Activated CD4-positive, alpha-beta T cell treated with anti-CD3 and anti-CD28 coated beads for 36 hours (primary cell): ENCODE measurements around the gene CGREF1. TPM values are rescaled to one million over a fixed set of nuclear protein-coding genes. Genes with fewer than 3 reads are reported as not detected.

ENCODE experiments used
- ATAC-seq: fragments of 200-7000 bp; cut with Tn5 transposase; one replicate; pipeline ENCODE4 v1.10.0; 2021; ENCODE audit warnings: mild to moderate bottlenecking, moderate library complexity
- CTCF ChIA-PET: fragments of 350-600 bp; sonication (Branson Sonifier 250); formaldehyde crosslinking; loops from one replicate; lab custom pipeline; 2021; ENCODE audit warnings: antibody characterized with exemption; lab: Charles Lee
- POLR2A ChIA-PET: fragments of 350-600 bp; sonication (Branson Sonifier 250); formaldehyde crosslinking; loops from one replicate; lab custom pipeline; 2021; ENCODE audit warnings: antibody characterized with exemption, inconsistent platforms; lab: Charles Lee
- DNase-seq: peaks from one replicate; pipeline ENCODE4 v3.0.0-alpha.2; 2020
- H3K27ac Mint-ChIP-seq: one replicate; pipeline ENCODE4 v1.8.0; 2021; ENCODE audit warnings: mixed read lengths
- H3K27me3 Mint-ChIP-seq: one replicate; pipeline ENCODE4 v1.8.0; 2021; ENCODE audit warnings: mixed read lengths
- H3K36me3 Mint-ChIP-seq: one replicate; pipeline ENCODE4 v1.8.0; 2021; ENCODE audit warnings: low read depth, mixed read lengths
- H3K4me1 Mint-ChIP-seq: one replicate; pipeline ENCODE4 v1.8.0; 2021; ENCODE audit warnings: mixed read lengths
- H3K4me3 Mint-ChIP-seq: one replicate; pipeline ENCODE4 v1.8.0; 2021; ENCODE audit warnings: mild to moderate bottlenecking, moderate library complexity, mixed read lengths
- H3K9me3 Mint-ChIP-seq: one replicate; pipeline ENCODE4 v1.8.0; 2021; ENCODE audit warnings: low read depth, mixed read lengths
- intact Hi-C, 2 experiments: fragments of 100-400 bp; cut with DNase I in 1 of 2; cut with micrococcal nuclease in 1 of 2; formaldehyde crosslinking; loops; one replicate each; pipeline versions ENCODE4 v1.14.2 to v1.15.1; 2022 to 2024; cut with DNase I, micrococcal nuclease
- total RNA-seq, 2 experiments: library from RNA; stranded (reverse); gene quantifications; one replicate each; pipeline ENCODE4 v1.2.3, GENCODE V29; 2021

The CGREF1 gene
- total RNA-seq, 2 experiments from 2014 or later: 6.4 to 7.0 TPM

DNA sequence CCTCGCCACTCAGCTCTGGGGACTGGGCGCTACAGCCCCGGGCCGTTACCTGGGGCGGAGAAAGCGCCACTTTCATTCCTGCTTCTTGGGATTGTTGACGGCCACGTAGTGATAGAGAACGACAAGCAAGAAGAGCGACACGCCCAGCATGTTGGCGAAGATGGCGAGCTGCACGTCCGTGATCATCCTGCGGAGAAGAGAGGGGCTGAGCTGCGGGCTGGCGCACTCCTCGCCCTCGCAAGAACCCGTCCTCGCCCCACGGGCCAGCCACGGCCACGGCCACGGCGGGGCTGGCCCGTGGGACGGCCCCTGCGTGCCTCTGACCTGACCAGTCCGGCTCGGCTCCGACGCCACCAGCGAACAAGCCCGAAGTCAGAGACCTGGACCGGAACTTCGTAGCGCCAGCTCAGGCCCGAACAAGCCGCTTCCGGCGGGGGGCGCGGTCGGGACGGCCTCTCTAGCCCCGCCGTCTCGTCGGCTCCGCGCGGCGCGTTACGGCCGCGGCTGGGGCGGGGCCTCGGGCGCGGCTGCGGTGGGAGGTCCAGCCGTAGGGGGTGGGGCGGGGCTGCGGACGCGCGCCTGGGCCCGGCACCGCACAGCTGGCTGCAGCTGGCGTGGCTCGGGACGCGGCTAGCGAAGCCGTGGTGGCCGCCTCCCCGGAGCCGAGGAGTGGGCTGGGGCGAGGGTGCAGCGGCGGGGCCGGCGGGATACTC is 47.5 kb downstream of the CGREF1 start, which contains the start of gene OST4:
TSS of gene OST4 (minus strand) at position 378 of the 713 bp plus-strand sequence.
- Mint-ChIP-seq H3K36me3 (peaks cover 34% of the 10 kb centered on the region), H3K4me3 (peak within 1 kb of the TSS; percentile 96), H3K27me3 (no peaks in the 10 kb centered on the region), H3K9me3 (no peaks in the 10 kb centered on the region), H3K4me1 (peaks cover 66% of the 10 kb centered on the region), H3K27ac (peak within 1 kb of the TSS; percentile 91)
- DNase-seq (peak; percentile 94), ATAC-seq (peak; percentile 89)
- CTCF ChIA-PET: interaction anchor here (0.6 to 2.5 kb wide), 10 partner anchors 9 to 292 kb away, joined by 3 to 24 read pairs (median 4); partner anchors contain the start of genes AGBL5 and KHK
- POLR2A ChIA-PET: interaction anchor here (0.6 to 2.2 kb wide), 7 partner anchors 10 to 100 kb away, joined by 3 to 15 read pairs (median 4); partner anchors contain the start of gene AGBL5
- intact Hi-C loops: loop anchor here (1.0 to 10.0 kb wide), 14 partner anchors 10 to 1397 kb away; partner anchors contain the start of genes ADGRF3 (in 1 of the 2), AGBL5 (in 1 of the 2), ATRAID (in 1 of the 2) and CAD (in 1 of the 2)

DNA sequence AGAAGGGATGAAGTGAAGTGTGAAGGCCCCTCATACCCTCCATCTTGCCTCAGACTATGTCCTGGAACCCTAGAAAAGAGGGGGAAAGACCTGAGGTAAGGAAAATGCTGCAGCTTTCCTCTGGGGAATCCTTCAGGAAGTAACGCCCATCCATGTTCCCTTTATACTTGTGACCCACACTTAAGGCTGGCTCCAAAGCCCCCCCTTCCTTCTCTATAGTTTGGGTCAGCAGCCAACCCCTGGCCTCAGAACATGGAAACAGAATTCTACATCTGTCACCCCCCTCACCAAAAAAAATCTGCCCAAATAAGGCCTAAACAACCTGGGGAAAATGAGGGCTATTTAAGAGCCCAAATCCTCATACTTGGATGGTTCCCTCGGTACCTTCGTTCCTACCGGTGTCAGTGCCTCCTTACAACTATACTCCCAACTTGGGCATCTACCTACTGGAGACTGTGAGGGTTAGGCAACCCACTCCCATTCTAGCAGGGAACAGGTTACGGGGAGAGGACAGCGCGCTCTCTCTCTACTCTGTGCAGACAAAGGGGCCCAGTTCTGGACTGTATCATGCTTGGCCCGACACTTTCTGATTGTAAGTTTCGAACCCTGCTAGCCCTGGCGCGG is 48.2 kb downstream of the CGREF1 start:
- ChIA-PET POLR2A (interaction anchor here (0.6 to 2.2 kb wide), 6 partner anchors 10 to 101 kb away, joined by 3 to 15 read pairs (median 4); partner anchors contain the start of gene AGBL5), CTCF (interaction anchor here (0.7 to 2.5 kb wide), 7 partner anchors 10 to 217 kb away, joined by 3 to 24 read pairs (median 5); partner anchors contain the start of genes AGBL5 and KHK)
- Mint-ChIP-seq H3K27ac (peak overlapping the region; percentile 91), H3K36me3 (peaks cover 40% of the 10 kb centered on the region), H3K4me3 (peak overlapping the region; percentile 96), H3K4me1 (peaks cover 64% of the 10 kb centered on the region), H3K9me3 (no peaks in the 10 kb centered on the region), H3K27me3 (no peaks in the 10 kb centered on the region)
- ATAC-seq (no peak), DNase-seq (no peak)
- intact Hi-C loops: loop anchor here (1.0 to 10.0 kb wide), 14 partner anchors 11 to 1396 kb away; partner anchors contain the start of genes ADGRF3 (in 1 of the 2), AGBL5 (in 1 of the 2), ATRAID (in 1 of the 2) and CAD (in 1 of the 2)

DNA sequence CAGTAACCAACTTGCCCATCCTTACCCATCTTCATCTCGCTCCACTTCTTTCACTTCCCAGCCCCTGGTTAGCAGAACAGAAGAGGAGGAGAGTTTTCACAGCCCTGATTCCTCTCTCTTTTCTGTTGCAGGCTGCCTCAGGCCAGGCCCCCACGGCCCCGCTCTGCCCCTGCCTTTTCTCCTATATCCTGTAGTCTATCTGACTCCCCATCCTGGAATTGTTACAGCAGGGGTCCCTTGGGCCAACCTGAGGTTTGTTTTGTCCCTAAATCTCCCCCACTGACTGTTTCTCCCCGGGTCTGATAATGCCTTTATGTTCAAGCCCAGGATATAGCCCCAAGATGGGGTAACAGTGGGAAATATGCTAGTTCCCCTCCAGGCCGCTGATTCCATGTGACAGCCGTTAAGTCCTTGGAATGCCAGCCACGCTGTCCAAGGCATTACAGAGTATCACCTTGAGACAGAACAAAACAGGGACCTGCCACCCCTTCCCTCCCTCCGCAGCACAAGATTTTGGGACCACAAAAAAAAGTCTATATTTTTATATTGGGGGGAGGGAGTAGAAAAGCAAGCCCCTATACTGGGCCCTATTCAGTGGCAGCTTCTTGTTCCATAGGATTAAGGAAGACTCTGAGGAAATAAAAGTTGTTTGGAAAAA is 48.8 kb downstream of the CGREF1 start:
- ChIA-PET POLR2A (no interaction called here), CTCF (interaction anchor here (1.6 kb wide), 1 partner anchor 19 kb away, joined by 8 read pairs; the partner anchor contains the start of gene AGBL5)
- Mint-ChIP-seq H3K9me3 (no peaks in the 10 kb centered on the region), H3K36me3 (peaks cover 45% of the 10 kb centered on the region), H3K27ac (peak overlapping the region; percentile 91), H3K4me3 (peak overlapping the region; percentile 96), H3K27me3 (no peaks in the 10 kb centered on the region), H3K4me1 (peaks cover 59% of the 10 kb centered on the region)
- ATAC-seq: no peak
- intact Hi-C loops: loop anchor here in 1 of 2 experiments (2.0 to 10.0 kb wide), 3 partner anchors 283 to 1395 kb away; partner anchors contain the start of genes ADGRF3, CENPA, DTNB and SELENOI
- no peak for DNase-seq

DNA sequence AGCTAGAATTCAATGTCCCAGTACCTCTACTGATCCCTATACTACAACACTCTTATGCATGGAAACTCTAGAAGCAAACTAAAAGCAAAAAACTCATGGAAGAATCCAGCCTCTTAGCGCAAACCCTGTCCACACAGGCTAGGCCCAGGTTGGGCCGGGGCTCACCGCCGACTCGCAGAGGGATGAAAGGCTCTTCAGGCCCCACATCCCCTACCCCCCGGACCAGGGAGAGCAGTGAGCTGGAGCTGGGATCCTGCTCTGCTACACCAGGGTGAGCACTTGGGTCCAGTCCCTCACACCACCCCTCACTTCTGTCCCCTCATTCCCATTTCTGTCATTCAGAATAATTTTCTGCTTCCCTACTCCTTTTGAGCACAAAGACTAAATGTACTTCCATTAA is 49.5 kb downstream of the CGREF1 start:
- POLR2A ChIA-PET: no interaction called here

DNA sequence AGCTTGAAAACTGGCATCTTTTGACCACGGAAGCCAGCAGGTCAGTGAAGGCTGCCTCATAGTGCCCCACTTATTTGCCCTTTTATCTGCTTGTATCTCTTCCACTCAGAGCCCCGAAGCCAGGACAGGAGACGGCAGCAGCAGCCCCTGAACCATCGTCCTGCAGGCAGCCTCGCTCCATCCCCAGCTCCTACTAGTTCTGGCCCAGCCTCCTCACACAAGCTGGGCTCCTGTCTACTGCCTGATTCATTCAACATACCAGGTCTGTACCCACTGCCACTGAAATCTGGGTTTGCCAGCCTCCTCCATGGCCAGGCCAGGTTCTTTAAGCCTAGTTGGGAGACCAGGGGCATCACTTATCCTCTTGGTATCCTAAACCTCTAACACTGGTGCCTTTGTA is 51.5 kb downstream of the CGREF1 start:
- ChIA-PET CTCF (interaction anchor here (0.6 to 0.7 kb wide), 2 partner anchors 8 to 67 kb away, joined by 3 read pairs; partner anchors contain the start of gene PREB), POLR2A (interaction anchor here (0.7 to 1.7 kb wide), 2 partner anchors 16 kb away, joined by 4 to 7 read pairs; partner anchors contain the start of gene AGBL5)
- no peak overlapping the region for H3K27ac Mint-ChIP-seq
- ATAC-seq: no peak
- no peak overlapping the region for H3K4me3 Mint-ChIP-seq
- H3K27me3 Mint-ChIP-seq: no peaks in the 10 kb centered on the region
- H3K4me1 Mint-ChIP-seq: peaks cover 32% of the 10 kb centered on the region
- intact Hi-C loops: no loop called here
- no peaks in the 10 kb centered on the region for H3K9me3 Mint-ChIP-seq
- H3K36me3 Mint-ChIP-seq: peaks cover 59% of the 10 kb centered on the region
- no peak for DNase-seq

More for the DNA sequence above, 49.5 kb downstream of the CGREF1 start:
- H3K36me3 Mint-ChIP-seq: peaks cover 51% of the 10 kb centered on the region
- peak overlapping the region; percentile 96 for H3K4me3 Mint-ChIP-seq
- DNase-seq (no peak), ATAC-seq (no peak)
- CTCF ChIA-PET: no interaction called here
- H3K4me1 Mint-ChIP-seq: peaks cover 52% of the 10 kb centered on the region
- H3K27ac Mint-ChIP-seq: peak overlapping the region; percentile 68
- no peaks in the 10 kb centered on the region for H3K27me3 Mint-ChIP-seq
- intact Hi-C loops: no loop called here
- no peaks in the 10 kb centered on the region for H3K9me3 Mint-ChIP-seq

DNA sequence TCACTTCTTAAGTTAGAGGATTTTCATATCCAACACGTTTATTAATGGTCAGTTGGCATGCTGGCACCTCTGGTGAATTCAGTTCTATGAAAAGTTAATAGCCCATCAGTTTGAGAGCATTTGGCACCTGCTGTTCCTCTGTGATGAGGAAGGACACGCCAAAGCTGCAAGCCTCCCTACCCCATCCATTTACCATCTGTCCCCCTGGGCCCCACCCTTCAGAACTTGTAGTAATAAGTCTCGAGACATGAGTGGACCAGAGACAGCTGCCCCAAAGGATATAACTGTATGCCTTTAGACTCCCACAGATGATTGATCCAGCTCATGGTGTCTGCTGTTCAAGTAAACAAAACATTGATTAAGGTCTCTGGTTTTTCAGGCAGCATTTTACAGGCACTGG is 53.8 kb downstream of the CGREF1 start:
- no peak for DNase-seq
- ChIA-PET CTCF (interaction anchor here (0.6 to 1.1 kb wide), 3 partner anchors 10 to 61 kb away, joined by 3 read pairs; no protein-coding TSS in a partner anchor), POLR2A (interaction anchor here (0.5 to 1.0 kb wide), 2 partner anchors 8 to 14 kb away, joined by 3 to 4 read pairs; partner anchors contain the start of gene AGBL5)
- H3K4me1 Mint-ChIP-seq: peaks cover 25% of the 10 kb centered on the region
- no peaks in the 10 kb centered on the region for H3K27me3 Mint-ChIP-seq
- H3K27ac Mint-ChIP-seq: no peak overlapping the region
- H3K4me3 Mint-ChIP-seq: no peak overlapping the region
- peaks cover 55% of the 10 kb centered on the region for H3K36me3 Mint-ChIP-seq
- intact Hi-C loops: no loop called here
- ATAC-seq: no peak
- no peaks in the 10 kb centered on the region for H3K9me3 Mint-ChIP-seq

DNA sequence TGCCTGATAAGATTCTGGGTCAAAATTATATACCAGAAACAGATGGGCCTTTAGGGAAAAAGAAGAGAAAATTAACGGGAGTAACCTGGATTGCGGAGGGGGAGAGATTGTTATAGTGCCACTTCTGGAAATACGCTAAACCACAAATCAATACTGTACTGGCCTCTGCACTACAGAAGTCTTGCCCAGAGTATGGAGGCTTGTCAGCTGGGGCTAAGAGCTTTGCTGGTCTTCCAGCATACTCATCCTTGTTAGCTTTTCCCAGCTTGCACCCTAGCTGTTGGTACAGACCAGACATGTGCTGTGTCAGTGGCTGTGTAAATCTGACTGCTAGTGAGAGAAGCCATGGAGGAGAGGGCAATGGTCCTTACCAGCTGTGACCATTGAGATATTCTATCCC is 58.6 kb downstream of the CGREF1 start:
- CTCF ChIA-PET: interaction anchor here (0.6 to 1.2 kb wide), 3 partner anchors 13 to 39 kb away, joined by 3 read pairs; no protein-coding TSS in a partner anchor
- H3K4me1 Mint-ChIP-seq: no peaks in the 10 kb centered on the region
- intact Hi-C loops: no loop called here

DNA sequence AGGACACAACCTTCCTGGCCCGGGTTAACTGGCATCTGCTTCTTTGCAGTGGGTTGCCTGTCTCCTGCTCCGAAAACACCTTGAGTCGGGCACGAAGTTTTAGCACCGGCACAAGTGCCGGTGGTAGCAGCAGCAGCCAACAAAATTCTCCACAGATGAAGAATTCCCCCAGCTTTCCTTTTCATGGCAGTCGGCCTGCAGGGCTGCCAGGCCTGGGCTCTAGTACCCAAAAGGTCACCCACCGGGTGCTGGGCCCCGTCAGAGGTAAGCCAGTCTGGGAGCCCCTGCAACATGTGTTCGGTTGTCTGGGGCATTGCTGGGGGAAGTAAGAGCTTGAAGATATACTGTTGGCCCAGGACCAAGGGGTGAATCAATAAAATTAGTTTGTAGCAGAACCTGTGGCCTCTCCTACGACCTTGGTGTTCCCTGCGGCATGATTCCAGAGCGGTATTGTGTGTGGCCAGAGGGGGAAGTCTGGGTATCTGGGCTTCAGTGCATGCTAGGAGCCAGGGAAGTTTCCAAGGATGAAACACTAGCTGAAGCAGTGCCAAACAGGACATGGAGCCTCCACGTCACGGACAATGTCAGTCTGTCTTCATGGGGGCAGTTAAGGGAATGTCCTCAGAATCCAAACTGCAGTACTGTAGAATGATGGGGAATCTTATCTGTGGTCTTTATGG is 59.6 kb downstream of the CGREF1 start:
- no peak for DNase-seq
- Mint-ChIP-seq H3K9me3 (no peaks in the 10 kb centered on the region), H3K4me3 (no peak overlapping the region), H3K4me1 (no peaks in the 10 kb centered on the region), H3K36me3 (peaks cover 15% of the 10 kb centered on the region), H3K27me3 (no peaks in the 10 kb centered on the region), H3K27ac (no peak overlapping the region)
- intact Hi-C loops: loop anchor here in 1 of 2 experiments (10.0 kb wide), 1 partner anchor 1836 kb away; the partner anchor contains the start of gene WDR43
- CTCF ChIA-PET: interaction anchor here (0.6 to 1.6 kb wide), 5 partner anchors 8 to 26 kb away, joined by 3 to 5 read pairs (median 3); partner anchors contain the start of gene OST4
- no peak for ATAC-seq
- POLR2A ChIA-PET: no interaction called here

More for the DNA sequence above, 58.6 kb downstream of the CGREF1 start:
- POLR2A ChIA-PET: no interaction called here
- Mint-ChIP-seq H3K27ac (no peak overlapping the region), H3K4me3 (no peak overlapping the region), H3K9me3 (no peaks in the 10 kb centered on the region), H3K36me3 (peaks cover 24% of the 10 kb centered on the region), H3K27me3 (no peaks in the 10 kb centered on the region)
- ATAC-seq: no peak
- DNase-seq: no peak

DNA sequence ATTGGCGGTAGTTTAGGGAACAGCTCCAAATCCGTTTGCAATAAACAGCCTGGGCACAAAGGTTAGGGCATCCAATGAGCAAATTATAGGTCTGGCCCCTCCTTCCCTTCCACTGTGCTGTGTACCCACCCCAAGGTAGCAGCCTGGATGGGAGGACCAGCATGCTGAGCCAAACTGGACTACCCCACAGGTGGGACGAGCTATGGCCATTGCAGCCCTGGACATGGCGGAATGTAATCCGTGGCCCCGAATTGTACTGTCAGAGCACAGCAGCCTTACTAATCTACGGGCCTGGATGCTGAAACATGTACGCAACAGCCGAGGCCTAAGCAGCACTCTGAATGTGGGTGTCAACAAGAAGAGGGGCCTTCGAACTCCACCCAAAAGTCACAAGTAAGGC is 60.7 kb downstream of the CGREF1 start:
- POLR2A ChIA-PET: no interaction called here
- DNase-seq: no peak
- intact Hi-C loops: loop anchor here in 1 of 2 experiments (1.0 to 10.0 kb wide), 2 partner anchors 152 to 1837 kb away; partner anchors contain the start of gene WDR43
- CTCF ChIA-PET: interaction anchor here (0.7 to 1.6 kb wide), 2 partner anchors 13 to 261 kb away, joined by 3 to 5 read pairs; partner anchors contain the start of gene OST4
- H3K27ac Mint-ChIP-seq: no peak overlapping the region
- no peaks in the 10 kb centered on the region for H3K9me3 Mint-ChIP-seq
- no peaks in the 10 kb centered on the region for H3K4me1 Mint-ChIP-seq
- no peak overlapping the region for H3K4me3 Mint-ChIP-seq
- peaks cover 16% of the 10 kb centered on the region for H3K36me3 Mint-ChIP-seq
- no peak for ATAC-seq
- H3K27me3 Mint-ChIP-seq: no peaks in the 10 kb centered on the region

DNA sequence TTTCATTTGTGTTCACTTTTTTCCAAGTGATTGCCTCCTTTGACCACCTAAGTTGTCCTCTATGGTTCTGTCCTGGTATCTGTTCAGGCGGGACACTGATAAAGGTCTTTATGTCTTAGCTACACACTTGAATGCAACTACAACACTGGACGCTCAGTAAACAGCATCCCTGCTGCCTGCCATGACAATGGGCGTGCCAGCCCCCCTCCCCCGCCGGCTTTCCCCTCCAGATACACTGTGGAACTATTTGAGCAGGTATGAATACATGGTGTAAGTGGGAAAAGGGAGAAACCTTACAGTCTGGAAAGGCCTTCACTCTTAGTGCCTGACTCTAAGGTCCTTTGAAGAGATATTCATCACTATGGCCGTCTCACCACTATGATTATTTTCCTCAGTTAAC is 61.7 kb downstream of the CGREF1 start:
- Mint-ChIP-seq H3K27ac (no peak overlapping the region), H3K27me3 (no peaks in the 10 kb centered on the region), H3K4me3 (no peak overlapping the region), H3K36me3 (peaks cover 10% of the 10 kb centered on the region), H3K4me1 (peaks cover 3% of the 10 kb centered on the region), H3K9me3 (no peaks in the 10 kb centered on the region)
- no peak for DNase-seq
- CTCF ChIA-PET: interaction anchor here (0.6 kb wide), 1 partner anchor 511 kb away, joined by 3 read pairs; no protein-coding TSS in a partner anchor
- ATAC-seq: no peak
- intact Hi-C loops: loop anchor here in 1 of 2 experiments (10.0 kb wide), 1 partner anchor 1838 kb away; the partner anchor contains the start of gene WDR43
- POLR2A ChIA-PET: interaction anchor here (0.7 kb wide), 1 partner anchor 8 kb away, joined by 4 read pairs; no protein-coding TSS in a partner anchor
